T-helper 2 cell treated with Interferon-gamma antibody and Interleukin-4, amounts not matched to agents 100 ng/mL and 5 ng/mL, for 36 hours (primary cell): ENCODE measurements around the gene HOXC9. TPM values are rescaled to one million over a fixed set of nuclear protein-coding genes. Genes with fewer than 3 reads are reported as not detected.

Experiments
- intact Hi-C: fragments of 100-400 bp; cut with micrococcal nuclease; formaldehyde crosslinking; loops from one replicate; pipeline ENCODE4 v1.15.1; 2023
- total RNA-seq: library from RNA; stranded (reverse); gene quantifications from 2 replicates; pipeline ENCODE4 v1.2.3, GENCODE V29; 2022

The HOXC9 gene
- total RNA-seq, 1 donor from 2014 or later, result not detected

DNA sequence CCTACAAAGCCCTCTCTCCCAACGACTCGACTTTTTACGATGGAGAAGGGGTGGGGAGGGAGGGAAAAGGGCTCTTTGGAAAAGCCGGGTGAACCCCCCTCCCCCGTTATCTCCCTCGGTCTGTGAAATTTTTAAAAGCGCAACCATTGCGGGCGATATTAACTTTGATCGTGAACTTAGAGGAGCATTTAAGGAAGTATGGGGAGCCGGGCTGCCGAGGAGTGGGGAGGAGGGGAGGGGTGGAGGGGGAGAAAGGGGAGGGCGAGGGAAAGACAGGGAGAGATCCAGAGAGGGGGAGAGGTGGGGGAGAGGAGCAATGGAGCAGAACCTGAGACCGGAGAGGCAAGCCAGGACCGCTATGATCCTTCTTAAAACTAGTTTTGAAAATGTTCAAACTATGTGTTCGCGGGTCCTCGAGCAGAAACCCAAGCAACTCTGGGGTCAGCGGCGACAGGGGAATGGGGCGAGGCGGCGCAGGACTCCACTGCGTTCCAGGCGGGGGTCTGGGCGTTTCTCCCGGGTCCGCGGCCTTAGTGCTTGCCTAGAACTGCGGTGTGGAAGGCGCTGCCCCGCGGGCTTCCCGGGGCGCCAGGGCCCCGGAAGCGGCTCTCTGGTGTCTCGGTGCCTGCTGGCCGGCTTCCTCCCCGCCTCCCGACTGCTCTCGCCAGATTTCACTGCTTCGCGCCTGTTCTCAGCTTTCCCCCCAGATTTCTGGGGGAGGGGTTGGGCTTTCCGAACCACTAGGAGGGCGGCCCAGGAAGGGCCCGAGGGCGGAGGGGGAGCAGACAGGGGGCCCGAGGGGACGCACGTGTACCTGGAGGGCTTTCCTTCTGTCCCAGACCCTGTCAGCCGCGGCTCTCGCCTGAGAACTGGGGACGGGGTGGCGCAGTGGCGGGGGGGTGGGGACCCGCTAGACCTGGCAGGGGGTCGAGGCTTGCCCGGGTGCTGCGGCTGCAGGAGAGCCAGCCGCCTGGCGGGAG, 25.6 kb upstream of the HOXC9 start, which contains the start of gene HOTAIR:
Gene HOTAIR (minus strand): TSS at position 871 of the 980 bp plus-strand sequence.
- intact Hi-C loops, result loop anchor here (2.0 to 5.0 kb wide), 2 partner anchors 22 to 37 kb away; partner anchors contain the start of gene HOXC13

GRCh38 chr12:53975064-53975471, 24.9 kb upstream of the HOXC9 start:
- intact Hi-C loops, result loop anchor here (2.0 to 5.0 kb wide), 2 partner anchors 22 to 38 kb away; partner anchors contain the start of gene HOXC13

GRCh38 chr12:53975479-53976152, 24.3 kb upstream of the HOXC9 start:
- intact Hi-C loops, result loop anchor here (2.0 to 5.0 kb wide), 2 partner anchors 23 to 38 kb away; partner anchors contain the start of gene HOXC13

- intact Hi-C loops, result loop anchor here (5.0 kb wide), 1 partner anchor 39 kb away; the partner anchor contains the start of gene HOXC13
Observed at GRCh38 chr12:53976172-53976822, 23.7 kb upstream of the HOXC9 start.

GRCh38 chr12:53976823-53977595, 23.0 kb upstream of the HOXC9 start:
- intact Hi-C loops, result loop anchor here (5.0 kb wide), 1 partner anchor 40 kb away; the partner anchor contains the start of gene HOXC13

- intact Hi-C loops, result loop anchor here (5.0 kb wide), 1 partner anchor 41 kb away; the partner anchor contains the start of gene HOXC13
Observed at GRCh38 chr12:53977596-53978445, 22.1 kb upstream of the HOXC9 start.

GRCh38 chr12:53978477-53979356, 21.2 kb upstream of the HOXC9 start:
- intact Hi-C loops, result loop anchor here (5.0 kb wide), 1 partner anchor 41 kb away; the partner anchor contains the start of gene HOXC13

DNA sequence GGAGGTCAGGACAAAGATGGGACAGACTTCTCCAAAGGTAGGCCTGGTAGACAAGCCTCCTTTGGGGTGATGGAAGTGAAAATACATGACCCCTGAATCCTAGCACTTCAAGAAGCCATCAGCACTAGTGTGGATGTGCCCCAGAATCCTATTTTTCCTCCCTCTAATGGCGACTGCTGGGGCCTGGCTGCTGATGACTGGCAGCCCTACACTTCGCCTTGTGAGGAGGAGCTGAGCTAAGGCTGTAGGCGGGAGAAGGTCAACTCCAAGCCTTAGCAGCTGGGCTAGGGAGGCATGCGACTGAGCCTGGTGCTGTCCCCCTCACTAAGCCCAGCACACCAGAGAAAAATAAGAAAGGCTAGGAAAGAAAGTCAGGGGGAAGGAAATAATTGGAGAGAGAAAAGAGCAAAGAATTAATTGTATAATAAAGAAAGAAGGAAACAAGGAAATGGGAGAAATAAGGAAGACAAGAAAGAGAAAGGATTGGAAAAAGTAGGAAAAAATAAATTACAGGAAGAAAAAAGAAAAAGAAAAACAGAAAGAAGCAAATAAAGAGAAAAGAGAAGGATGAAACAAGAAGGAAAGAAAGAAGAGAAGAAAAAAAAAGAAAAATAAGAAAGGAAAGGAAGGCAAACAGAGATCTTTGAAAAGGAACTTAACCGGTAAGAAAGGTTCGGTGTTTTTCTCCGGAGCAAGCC, 19.7 kb upstream of the HOXC9 start:
- intact Hi-C loops, result loop anchor here (5.0 kb wide), 1 partner anchor 52 kb away; the partner anchor contains the start of gene HOXC5

DNA sequence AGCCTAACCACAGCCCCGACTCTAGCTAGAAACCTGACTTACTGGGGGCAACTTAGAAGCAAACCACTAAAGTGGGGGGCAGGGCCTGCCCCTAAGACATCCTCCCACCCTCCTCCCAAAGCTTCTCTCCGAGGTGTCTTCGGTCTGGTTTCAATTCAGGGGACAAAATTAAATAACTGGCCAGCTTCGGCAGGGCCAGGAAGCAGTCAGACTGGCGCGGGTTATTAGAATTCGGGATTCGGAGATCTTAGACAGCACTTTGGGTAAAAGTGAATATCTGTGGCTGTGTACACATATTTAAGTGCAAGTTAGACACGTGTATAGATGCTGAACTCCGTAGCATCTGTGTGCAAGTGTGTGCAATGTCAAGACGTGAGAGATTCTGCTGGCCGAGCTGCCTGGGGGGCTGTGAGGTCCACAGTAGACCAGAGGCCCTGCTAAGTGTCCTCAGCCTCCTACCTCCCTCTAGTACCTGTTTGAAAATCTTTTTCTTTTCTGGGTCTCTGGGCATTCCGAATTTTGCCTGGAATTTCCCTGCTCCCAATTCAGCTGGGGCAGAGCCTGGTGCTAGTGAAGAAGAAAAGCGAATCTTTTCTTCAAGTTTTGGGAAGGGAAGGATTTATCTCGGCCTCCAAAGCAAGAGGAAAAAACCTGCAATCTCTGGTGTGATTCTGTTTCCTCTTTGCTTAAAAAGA, 19.0 kb upstream of the HOXC9 start:
- intact Hi-C loops, result loop anchor here (5.0 kb wide), 1 partner anchor 51 kb away; the partner anchor contains the start of gene HOXC5

DNA sequence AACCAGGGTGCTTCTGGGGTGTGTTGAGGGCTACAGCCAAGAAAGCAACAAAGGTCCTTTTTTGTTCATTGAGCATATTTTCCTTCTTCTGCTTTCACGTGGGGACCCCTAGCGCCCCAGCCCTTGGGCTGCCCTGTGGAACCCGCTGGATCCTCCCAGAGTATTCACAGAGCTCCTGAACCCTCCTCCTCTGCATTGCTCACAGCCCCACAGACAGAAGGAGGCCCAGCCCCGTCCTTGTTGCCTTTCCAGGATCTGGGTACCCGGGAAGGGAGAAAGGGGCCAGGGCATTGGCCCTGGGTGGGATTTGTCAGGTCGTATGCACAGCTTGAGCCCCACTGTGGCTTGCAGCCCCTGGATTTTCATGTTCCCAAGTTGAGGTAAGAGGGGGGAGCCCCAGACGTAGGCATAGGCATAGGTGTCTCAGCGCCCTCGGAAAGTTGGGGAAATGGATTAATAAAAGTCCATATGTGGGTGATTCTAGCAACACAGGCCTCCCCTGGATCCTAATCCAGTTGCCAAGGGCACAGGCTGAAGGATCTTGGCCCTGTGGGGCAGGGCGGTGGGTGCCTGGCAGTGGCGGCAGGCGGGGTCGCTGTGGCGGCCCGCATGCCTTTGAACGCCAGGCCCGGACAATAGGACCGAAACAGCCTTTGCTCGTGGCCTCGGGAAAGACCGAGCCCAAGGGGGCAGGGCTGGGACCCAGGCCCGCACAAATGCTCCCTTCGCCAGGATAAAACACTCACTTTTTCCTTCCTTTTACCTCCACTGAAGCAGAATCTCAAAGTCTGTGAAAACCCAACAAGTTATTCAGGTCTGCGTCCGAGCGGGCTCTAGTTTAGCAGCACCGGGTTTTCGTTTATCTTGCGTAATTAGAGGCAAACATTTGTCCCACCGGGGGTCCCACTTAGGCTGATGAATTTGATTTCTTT, 18.1 kb upstream of the HOXC9 start:
- intact Hi-C loops, result loop anchor here (5.0 kb wide), 1 partner anchor 50 kb away; the partner anchor contains the start of gene HOXC5

- intact Hi-C loops, result loop anchor here (5.0 kb wide), 1 partner anchor 49 kb away; the partner anchor contains the start of gene HOXC5
Observed at GRCh38 chr12:53982648-53983567, 17.1 kb upstream of the HOXC9 start.

DNA sequence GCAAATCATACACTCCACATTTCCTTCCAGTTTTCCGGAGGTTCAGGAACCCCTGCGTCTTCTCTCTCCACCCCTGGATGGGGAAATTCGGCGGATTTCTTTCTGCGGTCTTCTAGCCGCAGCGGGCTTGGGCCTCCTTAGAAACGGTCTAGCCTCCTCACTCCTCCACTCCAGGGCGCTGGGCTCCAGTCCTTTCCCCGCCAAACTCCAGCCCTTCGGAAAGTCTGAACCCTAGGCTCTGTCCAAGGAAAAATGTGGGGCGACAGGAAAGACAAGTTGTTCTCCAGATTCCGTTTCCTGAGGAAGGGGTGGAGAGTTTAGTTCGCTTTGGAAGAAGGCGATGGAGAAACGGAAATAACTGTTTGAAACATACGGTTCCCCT, 16.4 kb upstream of the HOXC9 start:
- intact Hi-C loops, result loop anchor here (5.0 kb wide), 1 partner anchor 49 kb away; the partner anchor contains the start of gene HOXC5

- intact Hi-C loops, result loop anchor here (2.0 to 5.0 kb wide), 2 partner anchors 19 to 48 kb away; partner anchors contain the start of gene HOXC5
Observed at GRCh38 chr12:53983950-53984572, 15.9 kb upstream of the HOXC9 start.
